Measurements from ENCODE around the gene DGKB.
A peak's percentile ranks its signal among the peaks of the same experiment; 100 is the strongest.

The DGKB gene

GRCh38 chr7:14271441-14271840, 631.1 kb downstream of the DGKB start:
- no peak for FAIRE-seq

DNA sequence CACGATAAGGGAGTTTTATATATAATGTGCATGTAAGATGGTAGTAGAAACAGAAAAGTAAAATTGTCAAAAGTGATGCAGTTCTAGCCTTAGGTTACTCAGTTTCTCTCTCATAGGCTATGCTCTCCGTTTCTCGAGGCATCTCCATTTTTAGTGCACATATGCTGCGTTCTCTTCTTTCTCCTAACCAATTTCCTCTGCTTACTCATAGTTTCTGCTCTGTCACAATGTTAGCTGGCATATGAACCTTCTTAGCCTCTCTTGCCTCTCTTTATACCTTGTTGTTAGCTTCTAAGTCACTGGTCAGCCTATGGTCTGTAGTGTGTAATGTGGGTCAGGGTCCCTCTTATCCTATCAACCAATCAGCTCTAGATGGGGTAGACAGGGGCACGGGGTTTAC, 632.5 kb downstream of the DGKB start:
- no peak for FAIRE-seq

DNA sequence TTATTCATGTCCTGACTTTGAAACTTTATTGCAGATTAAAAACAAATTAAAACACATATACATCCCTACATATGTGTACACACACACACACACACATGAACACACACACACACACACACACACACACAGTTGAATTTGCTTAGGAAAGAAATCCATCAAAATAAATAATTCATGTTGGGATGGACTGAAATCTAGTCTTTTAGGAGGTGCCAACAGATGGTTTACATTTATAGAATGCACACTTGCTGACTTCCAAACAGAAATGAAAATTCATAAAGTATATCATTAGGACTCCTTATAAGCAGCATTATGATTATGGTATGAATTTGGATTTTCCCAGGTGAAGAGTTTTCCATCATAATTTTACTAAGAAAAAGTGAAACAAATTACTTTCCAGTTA, 642.5 kb downstream of the DGKB start:
- FAIRE-seq, result no peak

DNA sequence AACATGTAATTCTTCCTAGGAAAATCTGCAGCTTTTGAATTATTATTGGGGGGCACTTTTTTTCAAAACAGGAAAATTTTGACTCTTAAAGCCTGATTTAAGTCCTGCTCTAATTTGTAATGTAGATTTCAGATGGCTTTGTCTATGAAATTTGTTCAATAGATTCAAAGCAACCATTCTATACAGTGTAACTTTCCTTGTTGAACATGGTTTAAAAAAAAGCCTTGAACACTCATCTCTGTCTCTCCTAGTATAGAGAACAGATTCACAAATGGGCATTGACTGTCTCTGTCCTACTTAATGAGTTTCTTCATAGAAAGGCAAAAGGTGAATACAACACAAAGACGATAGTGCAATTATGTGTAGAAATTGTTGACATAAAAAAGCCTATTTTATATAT, 643.7 kb downstream of the DGKB start:
- no peak for FAIRE-seq

GRCh38 chr7:14258441-14258840, 644.1 kb downstream of the DGKB start:
- FAIRE-seq, result no peak

- no peak for FAIRE-seq
These were observed 650.1 kb downstream of the DGKB start for GRCh38 chr7:14252458-14252857.

DNA sequence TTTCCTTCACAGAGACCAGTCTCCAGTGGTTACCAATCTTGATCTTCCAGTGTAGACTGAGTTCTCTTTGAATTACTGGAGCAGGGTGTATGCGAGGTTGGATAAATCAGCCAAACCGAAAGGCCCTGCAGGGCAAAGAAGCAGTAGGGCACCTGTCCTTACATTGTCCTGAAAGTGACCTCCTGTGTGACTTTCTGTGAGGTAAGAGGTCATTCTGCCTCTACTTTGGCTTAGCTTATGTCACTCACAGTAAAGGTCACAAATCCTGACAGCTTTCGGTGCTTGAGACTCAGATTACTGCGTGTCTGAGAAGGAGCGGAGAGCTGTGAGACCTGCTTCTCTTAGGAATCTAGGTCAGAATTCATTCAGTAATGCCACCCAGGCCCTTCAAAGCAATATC, 660.4 kb downstream of the DGKB start:
- FAIRE-seq, result no peak

DNA sequence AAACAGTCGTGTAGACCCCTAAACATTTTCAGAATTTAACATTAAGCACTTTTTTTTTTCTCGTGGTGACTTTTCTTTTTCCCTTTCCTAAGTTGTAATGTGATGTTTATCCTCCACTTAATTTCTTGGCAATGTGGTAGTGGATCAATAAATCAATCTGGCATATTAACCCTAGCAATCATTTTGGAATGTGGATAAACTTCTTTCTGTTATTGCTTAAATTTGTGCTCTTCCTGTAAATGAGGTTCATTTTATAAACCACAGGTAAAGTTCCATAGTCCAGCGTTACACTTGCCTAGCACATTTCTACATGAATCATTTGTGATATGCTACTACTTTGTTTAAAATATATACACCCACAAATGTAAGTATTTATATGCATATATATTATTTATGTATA, 665.7 kb downstream of the DGKB start:
- FAIRE-seq, result no peak

DNA sequence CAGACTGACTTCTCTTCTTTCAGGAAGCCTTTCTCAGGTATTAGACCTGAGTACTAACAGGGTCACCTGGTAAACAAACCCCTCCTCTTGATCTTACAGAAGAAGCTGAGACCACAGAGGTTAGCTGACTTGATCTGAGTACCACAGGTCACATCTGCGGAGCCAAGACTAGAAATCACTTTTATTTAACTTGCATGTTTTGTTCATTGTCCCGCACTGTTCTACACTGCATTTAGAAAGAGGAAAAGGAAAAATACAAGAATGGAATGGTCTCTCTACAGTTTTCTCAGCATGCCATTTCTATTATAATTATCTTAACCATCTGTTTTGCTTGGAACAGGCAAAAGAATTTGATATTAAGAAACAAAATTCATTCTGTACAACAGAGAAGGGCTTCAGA, 667.5 kb downstream of the DGKB start:
- FAIRE-seq, result no peak

- FAIRE-seq, result no peak
These were observed 668.6 kb downstream of the DGKB start for GRCh38 chr7:14233868-14234369.

DNA sequence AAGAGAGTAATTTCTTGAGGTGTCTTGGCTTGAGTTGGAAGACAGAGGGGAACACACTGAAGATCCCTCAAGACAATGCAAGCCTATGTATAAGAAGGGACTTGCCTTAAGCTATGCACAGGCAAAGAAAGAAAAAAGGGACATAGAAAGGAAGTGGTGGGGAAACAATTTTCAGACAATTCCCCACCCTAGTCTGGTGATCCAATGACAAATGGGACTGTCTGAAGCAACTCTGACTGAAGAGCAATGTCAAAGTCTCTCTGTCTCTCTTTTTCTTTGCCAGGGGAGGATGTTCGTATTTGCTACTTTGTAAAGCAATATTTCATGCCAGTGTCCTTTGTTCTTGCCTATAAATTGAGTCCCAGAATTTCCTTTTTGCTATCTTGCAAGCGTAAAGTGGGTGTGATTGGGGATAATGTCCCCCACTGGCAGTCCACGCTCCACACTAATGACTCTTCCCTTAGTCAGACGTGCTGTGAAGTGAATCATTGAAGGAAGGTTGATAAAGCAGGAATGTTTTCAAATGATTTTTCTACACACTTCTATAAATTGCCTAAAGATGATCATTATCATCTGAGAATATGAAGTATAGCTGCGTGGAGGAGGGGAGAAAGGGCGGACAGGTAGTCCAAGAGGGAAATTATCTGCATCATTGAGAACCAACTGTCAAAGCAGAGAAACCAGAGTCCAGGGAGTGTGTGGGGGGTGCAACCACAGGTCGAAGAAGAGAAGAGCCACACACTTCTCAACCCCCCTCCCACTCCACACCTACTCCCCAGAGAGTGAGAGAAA, 669.3 kb downstream of the DGKB start:
- FAIRE-seq, result no peak

DNA sequence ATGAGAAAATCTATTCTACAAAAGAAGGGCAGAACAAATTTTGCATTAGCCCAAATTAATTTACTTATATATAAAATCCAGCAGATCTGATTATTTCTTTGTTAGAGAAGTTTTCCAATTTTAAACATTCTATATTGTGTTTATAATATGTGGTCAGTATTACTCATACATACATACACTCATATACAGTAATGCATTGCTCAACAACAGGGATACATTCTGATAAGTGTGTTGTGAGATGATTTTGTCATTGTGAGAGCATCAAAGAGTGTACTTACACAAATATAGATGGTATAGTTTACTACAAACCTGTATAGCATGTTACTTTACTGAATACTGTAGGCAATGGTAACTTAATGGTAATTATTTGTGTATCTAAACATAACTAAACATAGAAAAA, 673.5 kb downstream of the DGKB start:
- no peak for FAIRE-seq

GRCh38 chr7:14228341-14228740, 674.2 kb downstream of the DGKB start:
- no peak for FAIRE-seq

DNA sequence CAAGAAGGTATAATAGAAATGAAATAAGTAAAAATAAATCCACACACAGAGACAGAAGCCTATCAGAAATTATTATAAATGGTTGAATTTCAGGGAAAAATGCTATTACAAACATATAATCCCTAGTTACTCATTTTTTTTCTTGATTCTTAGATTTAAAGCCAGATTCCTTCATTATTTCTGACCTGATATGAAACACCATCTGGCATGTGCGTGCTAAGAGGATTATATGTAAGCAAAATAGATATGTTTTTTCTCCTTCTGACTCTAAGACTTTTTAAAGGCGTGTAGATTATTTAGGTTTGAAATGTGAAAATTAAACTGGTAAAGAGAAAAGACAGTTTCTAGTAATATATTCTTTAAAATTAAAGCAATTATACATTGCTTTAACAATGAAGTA, 676.4 kb downstream of the DGKB start:
- FAIRE-seq, result no peak

- FAIRE-seq, result no peak
These were observed 683.4 kb downstream of the DGKB start for GRCh38 chr7:14219125-14219524.

- no peak for FAIRE-seq
These were observed 684.2 kb downstream of the DGKB start for GRCh38 chr7:14218338-14218737.

DNA sequence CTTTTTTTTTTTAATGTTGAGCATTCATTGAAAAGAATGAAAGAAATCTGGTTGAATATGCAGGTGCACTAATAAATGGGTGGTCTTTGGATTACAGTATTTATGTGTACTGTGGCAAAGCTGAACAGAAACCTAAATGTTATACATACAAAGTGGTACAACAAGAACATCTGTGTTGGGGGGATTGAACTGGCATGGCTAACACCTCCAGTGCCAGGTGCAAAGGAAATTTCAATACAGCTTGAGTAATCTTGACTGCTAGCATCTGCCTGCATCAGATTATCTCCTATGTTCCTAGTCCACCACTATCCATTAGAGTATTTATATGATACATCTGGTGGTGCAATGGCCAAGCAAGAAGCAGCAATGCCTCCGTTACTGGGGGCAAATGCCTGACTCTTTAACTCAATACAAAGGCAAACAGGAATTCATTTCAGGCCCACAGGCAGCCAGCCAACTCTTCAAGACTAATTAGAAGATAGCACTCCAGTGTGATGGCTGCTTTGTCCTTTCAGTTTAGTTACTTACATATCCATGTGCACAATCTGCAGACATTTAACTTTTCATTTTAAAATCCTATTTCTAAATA, 692.6 kb downstream of the DGKB start:
- no peak for FAIRE-seq

- no peak for FAIRE-seq
These were observed 694.8 kb downstream of the DGKB start for GRCh38 chr7:14207711-14208110.

DNA sequence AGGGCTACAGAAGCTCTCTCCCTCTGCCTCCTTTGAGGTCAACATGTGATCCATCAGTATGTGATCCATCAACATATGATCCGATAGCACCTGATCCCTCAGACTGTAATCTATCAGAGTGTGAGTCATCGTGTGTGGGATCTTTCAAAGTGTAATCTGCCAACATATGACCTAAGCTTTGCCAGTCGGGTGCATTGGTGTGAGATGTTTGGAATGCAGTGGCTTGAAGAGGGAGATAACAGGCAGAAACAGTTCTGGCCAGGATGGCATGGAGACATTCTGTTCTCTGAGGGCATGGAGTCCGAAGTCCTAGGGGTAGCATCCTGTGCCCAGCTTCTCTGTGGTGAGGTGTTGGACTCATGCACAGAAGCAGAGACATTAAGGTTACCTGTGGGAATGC, 695.4 kb downstream of the DGKB start:
- no peak for FAIRE-seq

DNA sequence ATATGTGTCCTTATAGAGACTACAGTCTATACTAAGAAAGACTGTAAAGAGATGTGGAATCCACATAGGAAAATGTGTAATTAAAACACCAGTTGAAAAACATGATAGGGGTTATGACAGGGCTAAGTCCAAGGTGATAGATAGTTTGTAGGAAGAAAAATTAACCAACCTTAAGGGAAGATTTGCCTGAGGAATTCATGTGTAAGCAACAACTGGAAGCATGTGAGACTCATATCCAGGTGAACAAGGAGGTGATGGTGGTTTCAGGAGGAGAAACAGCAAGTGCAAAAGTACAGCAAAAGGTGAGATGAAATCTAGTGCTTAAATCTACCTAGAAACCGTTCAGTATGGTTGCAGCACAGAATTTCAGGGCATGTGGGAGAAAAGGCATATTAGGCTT, 696.4 kb downstream of the DGKB start:
- no peak for FAIRE-seq

DNA sequence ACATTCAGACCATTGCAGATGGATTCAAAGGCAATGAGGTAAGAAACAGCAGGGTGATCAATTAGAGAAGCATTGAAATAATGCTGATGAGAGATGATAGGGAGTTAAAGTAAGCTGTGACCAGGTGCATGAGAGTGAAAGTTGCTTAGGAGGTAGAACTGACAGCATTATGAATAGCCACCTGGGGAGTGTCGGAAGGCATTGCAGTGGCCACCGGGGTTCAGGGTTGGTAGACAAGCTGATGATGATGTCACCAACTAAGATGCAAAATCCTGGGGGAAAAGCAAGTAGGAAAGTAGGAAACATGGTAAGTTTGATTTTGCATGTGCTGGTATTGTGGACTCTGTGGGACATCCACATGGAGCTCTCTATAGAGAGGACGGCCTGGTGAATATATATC, 701.2 kb downstream of the DGKB start:
- FAIRE-seq, result no peak

DNA sequence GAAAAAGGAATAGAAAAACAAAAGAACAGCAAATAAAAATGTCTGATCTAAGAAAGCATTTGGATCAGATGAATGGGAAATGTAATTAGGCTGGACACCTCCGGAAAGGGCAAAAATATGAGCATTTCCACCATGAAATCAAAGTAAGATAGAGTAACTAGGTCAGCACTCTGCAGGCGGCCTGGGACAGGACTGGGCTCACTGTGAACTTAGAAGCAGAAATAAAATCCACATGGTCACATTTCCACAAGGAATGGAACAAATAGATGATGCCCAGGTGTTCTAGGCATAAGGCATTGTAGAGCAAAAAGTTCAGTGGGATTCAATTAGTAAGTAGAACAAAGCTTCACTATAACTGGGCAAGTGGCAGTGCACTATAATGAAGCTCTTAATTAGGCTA, 703.2 kb downstream of the DGKB start:
- FAIRE-seq, result no peak

DNA sequence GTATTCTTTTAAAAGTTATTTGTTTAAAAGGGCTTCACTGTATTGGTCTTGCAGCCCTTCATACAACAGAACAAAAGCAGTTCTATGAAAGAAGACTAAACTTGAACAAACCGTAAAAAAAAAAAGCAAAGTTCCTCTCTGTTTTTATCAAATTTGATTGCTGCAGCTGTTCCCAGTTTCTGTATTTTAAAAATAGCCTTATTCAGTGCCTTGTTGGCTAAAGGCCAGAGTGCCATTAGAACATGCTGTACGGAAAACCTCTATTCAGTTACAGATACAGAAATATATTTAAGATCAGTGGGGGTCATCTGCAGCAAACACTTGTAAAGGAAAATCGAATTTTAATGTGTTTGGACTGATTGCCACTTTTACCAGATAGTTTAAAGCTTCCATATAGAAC, 705.3 kb downstream of the DGKB start:
- FAIRE-seq, result peak; percentile 15

DNA sequence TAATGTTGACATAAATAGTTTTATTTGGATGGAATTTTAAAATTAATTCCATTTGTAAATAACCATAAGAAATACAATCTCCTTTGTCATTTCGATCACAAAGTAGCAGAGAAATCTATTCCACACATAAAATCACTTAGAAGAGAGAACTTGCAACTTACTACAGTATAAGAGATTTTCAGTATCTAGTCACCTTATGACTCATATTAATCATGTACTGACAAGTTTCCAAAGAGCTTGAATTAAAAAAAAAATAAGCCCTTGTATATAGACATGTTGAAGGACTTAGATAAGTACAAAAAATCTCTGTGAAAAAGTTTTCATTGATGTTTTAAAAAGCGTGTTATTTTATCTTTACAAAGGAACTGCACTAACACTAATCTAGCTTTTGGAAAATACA, 706.0 kb downstream of the DGKB start:
- FAIRE-seq, result no peak

- no peak for FAIRE-seq
These were observed 706.7 kb downstream of the DGKB start for GRCh38 chr7:14195871-14196270.
